Camera-type eye (tissue), 1 donor: Measurements from ENCODE around the gene OR2T1. TPM values are rescaled to one million over a fixed set of nuclear protein-coding genes. Genes with fewer than 3 reads are reported as not detected.

Experiments used
- total RNA-seq: library from RNA; depleted of rRNA; stranded (reverse); fragments of >200 nt; gene quantifications from one replicate; pipeline ENCODE4 v1.2.3, GENCODE V29; 2014

The OR2T1 gene
- total RNA-seq, result not detected

GRCh38 chr1:248402748-248403147, at the start of gene OR2T1:
Gene OR2T1, plus strand, starts transcription at chr1:248403048. Its CDS starts 3,100 bp downstream, at chr1:248406148.

GRCh38 chr1:248361121-248361715, 41.6 kb upstream of the OR2T1 start, which contains the start of gene OR2T4:
Gene OR2T4, plus strand, starts transcription at chr1:248361665. Its CDS starts 0 bp downstream, at chr1:248361665.

GRCh38 chr1:248375446-248375845, 27.4 kb upstream of the OR2T1 start, which contains the start of gene OR2T6:
Gene OR2T6, plus strand, starts transcription at chr1:248375746. Its CDS starts 11,863 bp downstream, at chr1:248387609.

GRCh38 chr1:248445399-248445798, 42.6 kb downstream of the OR2T1 start, which contains the start of gene OR2T2:
Gene OR2T2, plus strand, starts transcription at chr1:248445637. Its CDS starts 7,161 bp downstream, at chr1:248452798.

Other genes with a start within 250 kb of the OR2T1 start
- not detected for gene OR2M2, start 228.2 kb upstream of the OR2T1 start, total RNA-seq
- gene OR2M3, start 205.8 kb upstream of the OR2T1 start, total RNA-seq, result not detected
- gene OR2M4, start 171.6 kb upstream of the OR2T1 start, total RNA-seq, result not detected
- not detected for gene OR2T33, start 125.1 kb upstream of the OR2T1 start, total RNA-seq
- gene OR2T12, start 99.6 kb upstream of the OR2T1 start, total RNA-seq, result not detected
- not detected for gene OR2M7, start 78.5 kb upstream of the OR2T1 start, total RNA-seq
- not detected for gene OR14C36, start 54.3 kb upstream of the OR2T1 start, total RNA-seq
- not detected for gene OR2T4, start 41.4 kb upstream of the OR2T1 start, total RNA-seq
- not detected for gene OR2T6, start 27.3 kb upstream of the OR2T1 start, total RNA-seq
- not detected for gene OR2T2, start 42.6 kb downstream of the OR2T1 start, total RNA-seq
- gene OR2T3, start 70.3 kb downstream of the OR2T1 start, total RNA-seq, result not detected
- gene OR2T5, start 85.5 kb downstream of the OR2T1 start, total RNA-seq, result not detected
- not detected for gene OR2G6, start 105.0 kb downstream of the OR2T1 start, total RNA-seq
- not detected for gene OR2T29, start 159.7 kb downstream of the OR2T1 start, total RNA-seq
- gene OR2T34, start 171.7 kb downstream of the OR2T1 start, total RNA-seq, result not detected
- gene OR2T10, start 194.7 kb downstream of the OR2T1 start, total RNA-seq, result not detected
- not detected for gene OR2T11, start 232.0 kb downstream of the OR2T1 start, total RNA-seq
- not detected for gene OR2T35, start 242.2 kb downstream of the OR2T1 start, total RNA-seq